Endothelial cell of umbilical vein (primary cell): ENCODE measurements around the gene APMAP. TPM values are rescaled to one million over a fixed set of nuclear protein-coding genes. Genes with fewer than 3 reads are reported as not detected.

Experiments used
- BruUV-seq: library from RNA; stranded (reverse); fragments of 400-500 nt; replicated peaks from 2 replicates; lab custom pipeline; 2021; lab: Mats Ljungman, UMichigan
- CTCF ChIA-PET: fragments of 300-600, 350-600 bp; sonication (Branson Sonifier 250); formaldehyde crosslinking; loops from one replicate; lab custom pipeline; 2021; ENCODE audit warnings: antibody characterized with exemption, inconsistent platforms; lab: Charles Lee
- POLR2A ChIA-PET: fragments of 300-600, 350-600 bp; sonication (Branson Sonifier 250); formaldehyde crosslinking; loops from one replicate; lab custom pipeline; 2021; ENCODE audit warnings: antibody characterized with exemption, inconsistent platforms; lab: Charles Lee
- DNase-seq: peaks from one replicate; pipeline ENCODE4 v3.0.0-alpha.2; 2011; ENCODE audit warnings: low read depth, low spot score
- FAIRE-seq: peaks from 2 replicates; lab custom pipeline; 2011; peaks lifted over from hg19 to GRCh38; lab: Jason Lieb, UNC
- H2AFZ ChIP-seq: 2 replicates; pipeline ENCODE4 v1.6.0; 2012; ENCODE audit warnings: low read depth, low read length, control low read depth, inconsistent platforms
- H3K27ac ChIP-seq: 2 replicates; pipeline ENCODE4 v1.5.1; 2011; ENCODE audit warnings: low read depth, mild to moderate bottlenecking, control low read depth, low read length, moderate library complexity; ENCODE audit not compliant: insufficient read depth
- H3K27me3 ChIP-seq, 2 experiments: 2 replicates each; pipeline versions ENCODE4 v1.6.0 to v1.6.1; 2011; ENCODE audit warnings: low read length in 2 of 2, mixed read lengths in 1 of 2; ENCODE audit not compliant: control insufficient read depth in 2 of 2, insufficient read depth in 2 of 2
- H3K36me3 ChIP-seq, 2 experiments: 2 replicates in 1 of 2; 3 replicates in 1 of 2; pipeline ENCODE4 v1.5.1; 2011; ENCODE audit warnings: low read length in 2 of 2, mild to moderate bottlenecking in 1 of 2, moderate library complexity in 1 of 2; ENCODE audit not compliant: control insufficient read depth in 2 of 2, insufficient read depth in 2 of 2; ENCODE audit errors: extremely low read depth in 1 of 2
- H3K4me1 ChIP-seq: 3 replicates; pipeline ENCODE4 v1.5.1; 2011; ENCODE audit warnings: mild to moderate bottlenecking, low read length; ENCODE audit not compliant: control insufficient read depth, insufficient read depth; ENCODE audit errors: extremely low read depth
- H3K4me2 ChIP-seq: 2 replicates; pipeline ENCODE4 v1.6.1; 2011; ENCODE audit warnings: low read length, control low read depth, mixed read lengths; ENCODE audit not compliant: insufficient read depth
- H3K4me3 ChIP-seq, 3 experiments: fragments of 200-600 bp in 1 of 3; sonication (generic), shearing (Covaris generic) in 1 of 3; replicated peaks in 1 of 3; 2 replicates each; pipeline ENCODE4 v1.5.1; 2011 to 2016; ENCODE audit warnings: control low read depth in 3 of 3, low read length in 3 of 3, mild to moderate bottlenecking in 2 of 3, inconsistent platforms in 1 of 3, low read depth in 1 of 3, moderate library complexity in 1 of 3; ENCODE audit not compliant: insufficient read depth in 1 of 3
- H3K79me2 ChIP-seq: 2 replicates; pipeline ENCODE4 v1.6.0; 2012; ENCODE audit warnings: low read length, inconsistent platforms; ENCODE audit not compliant: control insufficient read depth, insufficient read depth
- H3K9ac ChIP-seq: replicated peaks from 2 replicates; pipeline ENCODE3; 2011; ENCODE audit warnings: low read length, control low read depth; ENCODE audit not compliant: insufficient read depth; ENCODE audit errors: extremely low read depth
- H3K9me1 ChIP-seq: replicated peaks from 3 replicates; pipeline ENCODE4 v1.6.0; 2011; ENCODE audit warnings: mild to moderate bottlenecking, low read length; ENCODE audit not compliant: control insufficient read depth, insufficient read depth; ENCODE audit errors: extremely low read depth
- H3K9me3 ChIP-seq: replicated peaks from 2 replicates; pipeline ENCODE4 v1.5.1; 2012; ENCODE audit warnings: low read length, inconsistent platforms; ENCODE audit not compliant: control insufficient read depth, insufficient read depth
- H4K20me1 ChIP-seq: replicated peaks from 2 replicates; pipeline ENCODE3; 2011; ENCODE audit warnings: mild to moderate bottlenecking, low read length; ENCODE audit not compliant: control insufficient read depth, insufficient read depth; ENCODE audit errors: extremely low read depth
- EZH2 ChIP-seq: IDR thresholded peaks from 2 replicates; pipeline ENCODE4 v1.6.1; 2012; ENCODE audit warnings: borderline replicate concordance, low read depth, mild to moderate bottlenecking, moderate library complexity, low read length, inconsistent platforms; ENCODE audit not compliant: severe bottlenecking
- FOS ChIP-seq: IDR thresholded peaks from 2 replicates; pipeline ENCODE4 v1.6.1; 2011; ENCODE audit warnings: mild to moderate bottlenecking, low read length, moderate library complexity, borderline replicate concordance; ENCODE audit not compliant: insufficient read depth
- GATA2 ChIP-seq: IDR thresholded peaks from 2 replicates; pipeline ENCODE4 v1.7.0; 2011; ENCODE audit warnings: low read depth, mild to moderate bottlenecking, moderate library complexity, mixed read lengths, low read length; ENCODE audit not compliant: insufficient read length, insufficient read depth
- JUN ChIP-seq: IDR thresholded peaks from 2 replicates; pipeline ENCODE4 v1.6.1; 2011; ENCODE audit warnings: borderline replicate concordance, low read depth; ENCODE audit not compliant: insufficient read length, insufficient read depth
- MYC ChIP-seq: IDR thresholded peaks from one replicate; pipeline ENCODE4 v1.6.1; 2011; ENCODE audit warnings: mild to moderate bottlenecking, low read depth, low read length
- POLR2A ChIP-seq: IDR thresholded peaks from 2 replicates; pipeline ENCODE4 v1.6.1; 2012; ENCODE audit warnings: low read depth, mild to moderate bottlenecking, control low read depth, low read length
- POLR2AphosphoS5 ChIP-seq: IDR thresholded peaks from 2 replicates; pipeline ENCODE4 v1.6.1; 2012; ENCODE audit warnings: low read depth, mild to moderate bottlenecking, control low read depth, low read length, moderate library complexity; ENCODE audit not compliant: insufficient read depth
- dilution Hi-C: fragments of 300-500 bp; cut with MboI; formaldehyde crosslinking; loops from one replicate; pipeline ENCODE4 v1.15.0; 2019; ENCODE audit warnings: low sequenced_read_pairs; ENCODE audit not compliant: extremely low pct_ligation_motif_present
- intact Hi-C: fragments of 100-400 bp; cut with micrococcal nuclease; formaldehyde crosslinking; loops from one replicate; pipeline ENCODE4 v1.10.0; 2022
- polyA plus RNA-seq, 4 experiments: library from polyadenylated mRNA; depleted of rRNA in 3 of 4; stranded (reverse) in 3 of 4; unstranded in 1 of 4; fragments of >200 nt; gene quantifications; 2 replicates each; pipeline versions ENCODE4 v1.2.1 to v1.2.3, GENCODE V29; 2011 to 2012; ENCODE audit warnings: missing spikeins in 1 of 4
- total RNA-seq: library from RNA; stranded (reverse); gene quantifications from 2 replicates; pipeline ENCODE4 v1.2.3, GENCODE V29; 2021
- TF ChIP-seq, protein P1 (sequence below), 2 donors: IDR thresholded peaks; 1 replicate in 1 of 2; 2 replicates in 1 of 2; pipeline ENCODE4 v1.5.1; 2011; ENCODE audit warnings: low read length in 2 of 2, mild to moderate bottlenecking in 2 of 2, moderate library complexity in 2 of 2, control low read depth in 1 of 2, inconsistent platforms in 1 of 2, low read depth in 1 of 2; ENCODE audit not compliant: insufficient read depth in 1 of 2; ENCODE audit errors: extremely low read depth in 1 of 2
- TF ChIP-seq, protein P2 (sequence below): IDR thresholded peaks from 2 replicates; pipeline ENCODE4 v1.6.1; 2011; ENCODE audit not compliant: insufficient read depth, insufficient read length

APMAP gene
- total and polyA plus RNA-seq, 2 donors (not counting 3 experiments of a cell fraction or from before 2014, with no cell fraction given) = 80.7 to 110 TPM

DNA sequence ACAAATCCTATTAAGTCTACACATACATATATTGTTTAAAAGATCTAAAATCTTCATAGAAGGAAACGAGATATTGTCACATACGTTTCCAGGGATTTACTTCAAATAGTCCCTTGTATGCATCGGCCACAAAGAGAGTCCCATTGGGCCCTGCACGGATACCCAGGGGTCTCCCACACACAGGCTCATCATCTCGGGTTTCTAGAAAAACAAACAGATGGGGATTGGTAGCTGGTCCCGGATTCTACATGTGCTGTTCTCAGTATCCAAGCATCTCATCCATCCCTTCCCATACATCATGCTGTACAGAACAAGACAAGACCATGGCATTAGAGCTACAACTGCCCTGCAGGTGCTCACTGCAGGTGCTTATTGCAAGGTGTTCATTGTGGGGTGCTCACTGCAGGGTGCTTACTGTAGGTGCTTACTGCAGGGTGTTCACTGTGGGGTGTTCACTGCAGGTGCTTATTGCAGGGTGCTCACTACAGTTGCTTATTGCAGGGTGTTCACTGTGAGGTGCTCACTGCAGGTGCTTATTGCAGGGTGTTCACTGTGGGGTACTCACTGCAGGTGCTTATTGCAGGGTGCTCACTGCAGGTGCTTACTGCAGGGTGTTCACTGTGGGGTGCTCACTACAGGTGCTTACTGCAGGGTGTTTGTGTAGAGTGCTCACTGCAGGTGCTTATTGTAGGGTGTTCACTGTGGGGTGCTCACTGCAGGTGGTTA, 21.0 kb downstream of the APMAP start:
- Histone ChIP-seq H3K4me3 (no peak overlapping the region), H3K9me3 (no peaks in the 10 kb centered on the region), H3K36me3 (peaks cover 10 to 11% of the 10 kb centered on the region in 2 experiments), H2AFZ (no peak overlapping the region), H3K4me2 (no peak overlapping the region), H4K20me1 (no peaks in the 10 kb centered on the region), H3K27ac (no peak overlapping the region), H3K9me1 (no peaks in the 10 kb centered on the region), H3K9ac (no peak overlapping the region), H3K27me3 (no peaks in the 10 kb centered on the region), H3K4me1 (peaks cover 15% of the 10 kb centered on the region), H3K79me2 (peaks cover 2% of the 10 kb centered on the region)
- ChIA-PET POLR2A (no interaction called here), CTCF (no interaction called here)
- dilution Hi-C loops (no loop called here), intact Hi-C loops (no loop called here)
- DNase-seq (no peak), FAIRE-seq (no peak)
- TF ChIP-seq MYC (no peak), POLR2AphosphoS5 (no peak), POLR2A (no peak), JUN (no peak), FOS (no peak), GATA2 (no peak), EZH2 (no peak)
- TF ChIP-seq, protein P1, sequence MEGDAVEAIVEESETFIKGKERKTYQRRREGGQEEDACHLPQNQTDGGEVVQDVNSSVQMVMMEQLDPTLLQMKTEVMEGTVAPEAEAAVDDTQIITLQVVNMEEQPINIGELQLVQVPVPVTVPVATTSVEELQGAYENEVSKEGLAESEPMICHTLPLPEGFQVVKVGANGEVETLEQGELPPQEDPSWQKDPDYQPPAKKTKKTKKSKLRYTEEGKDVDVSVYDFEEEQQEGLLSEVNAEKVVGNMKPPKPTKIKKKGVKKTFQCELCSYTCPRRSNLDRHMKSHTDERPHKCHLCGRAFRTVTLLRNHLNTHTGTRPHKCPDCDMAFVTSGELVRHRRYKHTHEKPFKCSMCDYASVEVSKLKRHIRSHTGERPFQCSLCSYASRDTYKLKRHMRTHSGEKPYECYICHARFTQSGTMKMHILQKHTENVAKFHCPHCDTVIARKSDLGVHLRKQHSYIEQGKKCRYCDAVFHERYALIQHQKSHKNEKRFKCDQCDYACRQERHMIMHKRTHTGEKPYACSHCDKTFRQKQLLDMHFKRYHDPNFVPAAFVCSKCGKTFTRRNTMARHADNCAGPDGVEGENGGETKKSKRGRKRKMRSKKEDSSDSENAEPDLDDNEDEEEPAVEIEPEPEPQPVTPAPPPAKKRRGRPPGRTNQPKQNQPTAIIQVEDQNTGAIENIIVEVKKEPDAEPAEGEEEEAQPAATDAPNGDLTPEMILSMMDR (IDR thresholded peaks at IDR 0.05; ENCODE audit: extremely low read depth in 1 of 2, insufficient read depth in 1 of 2, low read depth in 1 of 2, low read length in 2 of 2) = no peak
- TF ChIP-seq, protein P2, sequence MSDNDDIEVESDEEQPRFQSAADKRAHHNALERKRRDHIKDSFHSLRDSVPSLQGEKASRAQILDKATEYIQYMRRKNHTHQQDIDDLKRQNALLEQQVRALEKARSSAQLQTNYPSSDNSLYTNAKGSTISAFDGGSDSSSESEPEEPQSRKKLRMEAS = no peak
- BruUV-seq = no TSS peak
